KMS-11 (cell line): ENCODE data around the gene LEMD2.

Experiments used
- H2AFZ ChIP-seq: fragments of 200-600 bp; sonication (generic); 2 replicates; pipeline ENCODE4 v1.6.1; 2016; ENCODE audit warnings: antibody characterized with exemption, mixed run types, low read depth
- H3K27ac ChIP-seq: fragments of 200-600 bp; sonication (generic); 2 replicates; pipeline ENCODE4 v1.6.1; 2016; ENCODE audit warnings: mild to moderate bottlenecking, mixed run types
- H3K27me3 ChIP-seq: fragments of 200-600 bp; sonication (generic); 2 replicates; pipeline ENCODE4 v1.6.1; 2017; ENCODE audit warnings: mild to moderate bottlenecking, low read depth, mixed run types, moderate library complexity; ENCODE audit not compliant: insufficient read depth
- H3K36me3 ChIP-seq: fragments of 200-600 bp; sonication (generic); 2 replicates; pipeline ENCODE4 v1.6.1; 2017; ENCODE audit warnings: mild to moderate bottlenecking, mixed run types; ENCODE audit not compliant: insufficient read depth
- H3K4me1 ChIP-seq: fragments of 200-600 bp; sonication (generic); 2 replicates; pipeline ENCODE4 v1.6.1; 2016; ENCODE audit warnings: mild to moderate bottlenecking, low read depth, mixed run types; ENCODE audit not compliant: poor library complexity, severe bottlenecking
- H3K4me2 ChIP-seq: fragments of 200-600 bp; sonication (generic); 2 replicates; pipeline ENCODE4 v1.7.0; 2016; ENCODE audit warnings: mild to moderate bottlenecking, mixed run types
- H3K4me3 ChIP-seq: fragments of 200-600 bp; sonication (generic); IDR thresholded peaks from 2 replicates; pipeline ENCODE4 v1.6.1; 2017; ENCODE audit warnings: low read depth, low read length, mixed read lengths; ENCODE audit not compliant: insufficient read depth
- H3K79me2 ChIP-seq: fragments of 200-600 bp; sonication (generic); 2 replicates; pipeline ENCODE4 v1.6.1; 2016; ENCODE audit warnings: low read depth, mixed run types; ENCODE audit not compliant: insufficient read depth
- H3K9ac ChIP-seq: fragments of 200-600 bp; sonication (generic); 2 replicates; pipeline ENCODE4 v1.6.1; 2016; ENCODE audit warnings: mild to moderate bottlenecking, mixed run types
- H4K20me1 ChIP-seq: fragments of 200-600 bp; sonication (generic); 2 replicates; pipeline ENCODE4 v1.6.1; 2016; ENCODE audit warnings: mild to moderate bottlenecking, mixed run types; ENCODE audit not compliant: insufficient read depth
- CTCF ChIP-seq: fragments of 200-600 bp; sonication (generic); conservative IDR thresholded peaks from 2 replicates; pipeline ENCODE4 v1.6.1; 2017; ENCODE audit warnings: low read depth, mild to moderate bottlenecking, antibody characterized with exemption, low read length, moderate library complexity, mixed read lengths

Gene LEMD2

GRCh38 chr6:33750244-33750991, 38.5 kb downstream of the LEMD2 start:
- Histone ChIP-seq H3K79me2 (no peaks in the 10 kb centered on the region), H3K27ac (no peak overlapping the region), H4K20me1 (no peaks in the 10 kb centered on the region), H2AFZ (no peak overlapping the region), H3K4me1 (no peaks in the 10 kb centered on the region), H3K4me2 (no peak overlapping the region), H3K36me3 (no peaks in the 10 kb centered on the region), H3K4me3 (no peak overlapping the region), H3K9ac (no peak overlapping the region), H3K27me3 (peaks cover 43% of the 10 kb centered on the region; the same call in 1 of the 2 replicates)
- TF ChIP-seq CTCF: no peak

GRCh38 chr6:33749401-33749800, 39.5 kb downstream of the LEMD2 start:
- H3K4me1 ChIP-seq: peaks cover 3% of the 10 kb centered on the region
- no peak overlapping the region for H2AFZ ChIP-seq
- H3K9ac ChIP-seq: no peak overlapping the region
- no peak overlapping the region for H3K4me2 ChIP-seq
- no peak overlapping the region for H3K4me3 ChIP-seq
- H4K20me1 ChIP-seq: no peaks in the 10 kb centered on the region
- no peaks in the 10 kb centered on the region for H3K36me3 ChIP-seq
- no peak overlapping the region for H3K27ac ChIP-seq
- peaks cover 41% of the 10 kb centered on the region; the same call in 1 of the 2 replicates for H3K27me3 ChIP-seq
- no peak for TF ChIP-seq CTCF
- H3K79me2 ChIP-seq: no peaks in the 10 kb centered on the region

- H2AFZ ChIP-seq: no peak overlapping the region
- no peaks in the 10 kb centered on the region for H4K20me1 ChIP-seq
- no peak overlapping the region for H3K27ac ChIP-seq
- TF ChIP-seq CTCF: no peak
- peaks cover 7% of the 10 kb centered on the region for H3K4me1 ChIP-seq
- no peak overlapping the region for H3K4me3 ChIP-seq
- peaks cover 41% of the 10 kb centered on the region; the same call in 1 of the 2 replicates for H3K27me3 ChIP-seq
- H3K79me2 ChIP-seq: no peaks in the 10 kb centered on the region
- no peak overlapping the region for H3K9ac ChIP-seq
- no peak overlapping the region for H3K4me2 ChIP-seq
- H3K36me3 ChIP-seq: no peaks in the 10 kb centered on the region
These were observed 40.1 kb downstream of the LEMD2 start for GRCh38 chr6:33748841-33749240.

GRCh38 chr6:33747823-33748222, 41.1 kb downstream of the LEMD2 start:
- Histone ChIP-seq H3K4me2 (no peak overlapping the region), H4K20me1 (no peaks in the 10 kb centered on the region), H3K27ac (no peak overlapping the region), H3K79me2 (no peaks in the 10 kb centered on the region), H2AFZ (no peak overlapping the region), H3K4me1 (peaks cover 7% of the 10 kb centered on the region), H3K9ac (no peak overlapping the region), H3K27me3 (peaks cover 47% of the 10 kb centered on the region), H3K36me3 (no peaks in the 10 kb centered on the region), H3K4me3 (no peak overlapping the region)
- no peak for TF ChIP-seq CTCF
